ENCODE results near the gene SERPINE2.

SERPINE2 gene

GRCh38 chr2:223998948-223999347, 40.1 kb downstream of the SERPINE2 start:
- H3K4me2 ChIP-seq (ENCODE audit: low read depth, low read length, poor library complexity, severe bottlenecking) = no peak overlapping the region
- no peak overlapping the region for H3K9ac ChIP-seq (ENCODE audit: low read length)
- H3K9me2 ChIP-seq (replicated peaks; ENCODE audit: insufficient read depth, low read length) = no peaks in the 10 kb centered on the region
- no peaks in the 10 kb centered on the region for H3K9me3 ChIP-seq (ENCODE audit: insufficient read depth, low read length)
- no peak overlapping the region for H3K4me3 ChIP-seq (ENCODE audit: insufficient read depth, low read length, poor library complexity, severe bottlenecking)
- H3K79me2 ChIP-seq (ENCODE audit: insufficient read depth, low read length) = no peaks in the 10 kb centered on the region
- H4K20me1 ChIP-seq (ENCODE audit: low read depth, low read length) = no peaks in the 10 kb centered on the region
- TF ChIP-seq EZH2phosphoT487 (conservative IDR thresholded peaks at IDR 0.05; ENCODE audit: low read length) (no peak), CTCF (IDR thresholded peaks at IDR 0.05; ENCODE audit: insufficient read depth, low read length, poor library complexity, severe bottlenecking) (no peak)
- H3K36me3 ChIP-seq (ENCODE audit: low read length) = no peaks in the 10 kb centered on the region
- no peak overlapping the region for H2AFZ ChIP-seq (ENCODE audit: low read depth, low read length, severe bottlenecking)
- no peaks in the 10 kb centered on the region for H3F3A ChIP-seq (ENCODE audit: insufficient read depth)
- H3K27me3 ChIP-seq (ENCODE audit: low read length) = no peaks in the 10 kb centered on the region
- no peak overlapping the region for H3K27ac ChIP-seq (ENCODE audit: low read depth, low read length)

- Histone ChIP-seq H3K4me2 (ENCODE audit: low read depth, low read length, poor library complexity, severe bottlenecking) (no peak overlapping the region), H4K20me1 (ENCODE audit: low read depth, low read length) (no peaks in the 10 kb centered on the region), H3K27me3 (ENCODE audit: low read length) (no peaks in the 10 kb centered on the region), H3K9ac (ENCODE audit: low read length) (no peak overlapping the region), H2AFZ (ENCODE audit: low read depth, low read length, severe bottlenecking) (no peak overlapping the region), H3K27ac (ENCODE audit: low read depth, low read length) (no peak overlapping the region), H3K9me2 (replicated peaks; ENCODE audit: insufficient read depth, low read length) (no peaks in the 10 kb centered on the region), H3K79me2 (ENCODE audit: insufficient read depth, low read length) (no peaks in the 10 kb centered on the region), H3F3A (ENCODE audit: insufficient read depth) (no peaks in the 10 kb centered on the region), H3K4me3 (ENCODE audit: insufficient read depth, low read length, poor library complexity, severe bottlenecking) (no peak overlapping the region), H3K9me3 (ENCODE audit: insufficient read depth, low read length) (no peaks in the 10 kb centered on the region), H3K36me3 (ENCODE audit: low read length) (no peaks in the 10 kb centered on the region)
- TF ChIP-seq CTCF (IDR thresholded peaks at IDR 0.05; ENCODE audit: insufficient read depth, low read length, poor library complexity, severe bottlenecking) (no peak), EZH2phosphoT487 (conservative IDR thresholded peaks at IDR 0.05; ENCODE audit: low read length) (no peak)
These were observed 41.1 kb downstream of the SERPINE2 start for GRCh38 chr2:223997938-223998337.

DNA sequence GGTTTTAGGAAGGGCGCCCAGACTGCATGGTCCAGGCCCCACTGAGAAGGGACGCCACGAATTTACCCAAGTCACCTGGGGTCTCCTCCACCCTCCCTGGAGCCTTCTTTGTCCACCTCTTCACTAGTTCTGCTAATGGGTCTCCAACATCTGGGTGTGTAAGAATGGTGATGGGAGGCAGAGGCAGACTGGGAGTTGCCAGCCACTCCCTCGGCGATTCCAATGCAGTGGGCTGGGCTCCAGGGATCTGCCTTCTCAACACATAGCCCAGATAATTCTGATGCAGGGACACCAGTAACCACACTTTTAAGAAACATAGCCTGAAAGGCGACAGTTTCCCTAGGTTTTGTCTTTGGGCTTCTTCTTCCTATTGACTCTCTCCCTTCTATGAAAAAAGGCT, 42.7 kb downstream of the SERPINE2 start:
- no peaks in the 10 kb centered on the region for H3K9me3 ChIP-seq (ENCODE audit: insufficient read depth, low read length)
- H3K27ac ChIP-seq (ENCODE audit: low read depth, low read length) = no peak overlapping the region
- H3K9me2 ChIP-seq (replicated peaks; ENCODE audit: insufficient read depth, low read length) = no peaks in the 10 kb centered on the region
- no peaks in the 10 kb centered on the region for H3K79me2 ChIP-seq (ENCODE audit: insufficient read depth, low read length)
- TF ChIP-seq EZH2phosphoT487 (conservative IDR thresholded peaks at IDR 0.05; ENCODE audit: low read length) (no peak), CTCF (IDR thresholded peaks at IDR 0.05; ENCODE audit: insufficient read depth, low read length, poor library complexity, severe bottlenecking) (no peak)
- no peaks in the 10 kb centered on the region for H3K36me3 ChIP-seq (ENCODE audit: low read length)
- H2AFZ ChIP-seq (ENCODE audit: low read depth, low read length, severe bottlenecking) = no peak overlapping the region
- H3K9ac ChIP-seq (ENCODE audit: low read length) = no peak overlapping the region
- H3K27me3 ChIP-seq (ENCODE audit: low read length) = no peaks in the 10 kb centered on the region
- H3K4me2 ChIP-seq (ENCODE audit: low read depth, low read length, poor library complexity, severe bottlenecking) = no peak overlapping the region
- no peaks in the 10 kb centered on the region for H3F3A ChIP-seq (ENCODE audit: insufficient read depth)
- H3K4me3 ChIP-seq (ENCODE audit: insufficient read depth, low read length, poor library complexity, severe bottlenecking) = no peak overlapping the region
- no peaks in the 10 kb centered on the region for H4K20me1 ChIP-seq (ENCODE audit: low read depth, low read length)

Measured in SU-DHL-6 (cell line).